Panc1 (cell line): ENCODE data around the gene LAIR2. TPM values are rescaled to one million over a fixed set of nuclear protein-coding genes. Genes with fewer than 3 reads are reported as not detected.

Experiments used
- ATAC-seq: fragments of 200-7000 bp; cut with Tn5 transposase; 2 replicates; pipeline ENCODE4 v1.9.1; 2020; ENCODE audit warnings: mild to moderate bottlenecking, moderate library complexity
- BruUV-seq: library from RNA; stranded (reverse); fragments of 400-500 nt; replicated peaks from 2 replicates; lab custom pipeline; 2021; lab: Mats Ljungman, UMichigan
- CTCF ChIA-PET: fragments of 300-600 bp; sonication (Branson Sonifier 250); formaldehyde crosslinking; loops from one replicate; lab custom pipeline; 2022; ENCODE audit warnings: antibody characterized with exemption; lab: Charles Lee
- POLR2A ChIA-PET: fragments of 300-600 bp; sonication (Branson Sonifier 250); formaldehyde crosslinking; loops from one replicate; lab custom pipeline; 2022; ENCODE audit warnings: antibody characterized with exemption; lab: Charles Lee
- DNase-seq: peaks from one replicate; pipeline ENCODE4 v3.0.0-alpha.2; 2010; ENCODE audit warnings: low read depth, low spot score
- H3K27ac ChIP-seq: 2 replicates; pipeline ENCODE4 v1.5.1; 2011; ENCODE audit warnings: mild to moderate bottlenecking, low read length, inconsistent platforms
- H3K27me3 ChIP-seq: fragments of 200-500 bp; sonication (Bioruptor generic); 2 replicates; pipeline ENCODE4 v1.6.0; 2014; ENCODE audit warnings: low read length, inconsistent platforms; ENCODE audit not compliant: control insufficient read depth, insufficient read depth
- H3K36me3 ChIP-seq: fragments of 200-500 bp; sonication (Bioruptor generic); 2 replicates; pipeline ENCODE4 v1.5.1; 2014; ENCODE audit warnings: inconsistent platforms, mild to moderate bottlenecking, low read length, moderate library complexity; ENCODE audit not compliant: control insufficient read depth, insufficient read depth
- H3K4me1 ChIP-seq: 2 replicates; pipeline ENCODE4 v1.5.1; 2011; ENCODE audit warnings: inconsistent platforms, mild to moderate bottlenecking, low read length, moderate library complexity; ENCODE audit not compliant: control insufficient read depth, insufficient read depth
- H3K4me3 ChIP-seq, 2 experiments: 2 replicates each; pipeline ENCODE4 v1.5.1; 2011 to 2012; ENCODE audit warnings: low read depth in 2 of 2, low read length in 2 of 2, mild to moderate bottlenecking in 2 of 2, inconsistent platforms in 1 of 2, moderate library complexity in 1 of 2
- H3K9me3 ChIP-seq: fragments of 200-500 bp; sonication (Bioruptor generic); 2 replicates; pipeline ENCODE4 v1.5.1; 2014; ENCODE audit warnings: low read depth, mild to moderate bottlenecking, inconsistent platforms, low read length, moderate library complexity; ENCODE audit not compliant: control insufficient read depth, insufficient read depth
- POLR2AphosphoS5 ChIP-seq: IDR thresholded peaks from 2 replicates; pipeline ENCODE4 v1.6.1; 2012; ENCODE audit warnings: mild to moderate bottlenecking, low read depth, low read length, moderate library complexity
- SIN3A ChIP-seq: IDR thresholded peaks from 2 replicates; pipeline ENCODE4 v1.6.1; 2012; ENCODE audit warnings: low read depth, mild to moderate bottlenecking, low read length, moderate library complexity, borderline replicate concordance; ENCODE audit not compliant: insufficient read depth
- TCF7L2 ChIP-seq: IDR thresholded peaks from 2 replicates; pipeline ENCODE4 v1.6.1; 2011; ENCODE audit warnings: mild to moderate bottlenecking, low read depth, low read length, inconsistent platforms
- in situ Hi-C: cut with HindIII; loops from 2 replicates; pipeline ENCODE4 v1.10.0; 2016; ENCODE audit warnings: low sequenced_read_pairs, low pct_unique_long_range_greater_than_20kb
- intact Hi-C: fragments of 100-400 bp; cut with micrococcal nuclease; formaldehyde crosslinking; loops from one replicate; pipeline ENCODE4 v1.10.0; 2022; ENCODE audit not compliant: unreplicated experiment
- total RNA-seq: library from RNA; stranded (reverse); gene quantifications from one replicate; pipeline ENCODE4 v1.2.1, GENCODE V29; 2021; ENCODE audit not compliant: unreplicated experiment
- TF ChIP-seq, protein P1 (sequence below): fragments of 450-650 bp; IDR thresholded peaks from 2 replicates; pipeline ENCODE4 v1.5.1; 2017; ENCODE audit warnings: mild to moderate bottlenecking
- TF ChIP-seq, protein P2 (sequence below), 2 experiments: IDR thresholded peaks; 2 replicates each; pipeline ENCODE4 v1.6.1; 2011 to 2012; ENCODE audit warnings: low read depth in 2 of 2, control low read depth in 1 of 2, low read length in 1 of 2, mild to moderate bottlenecking in 1 of 2, moderate library complexity in 1 of 2; ENCODE audit not compliant: insufficient read depth in 1 of 2

Gene LAIR2
- total RNA-seq, 1 experiment from 2014 or later = not detected

DNA sequence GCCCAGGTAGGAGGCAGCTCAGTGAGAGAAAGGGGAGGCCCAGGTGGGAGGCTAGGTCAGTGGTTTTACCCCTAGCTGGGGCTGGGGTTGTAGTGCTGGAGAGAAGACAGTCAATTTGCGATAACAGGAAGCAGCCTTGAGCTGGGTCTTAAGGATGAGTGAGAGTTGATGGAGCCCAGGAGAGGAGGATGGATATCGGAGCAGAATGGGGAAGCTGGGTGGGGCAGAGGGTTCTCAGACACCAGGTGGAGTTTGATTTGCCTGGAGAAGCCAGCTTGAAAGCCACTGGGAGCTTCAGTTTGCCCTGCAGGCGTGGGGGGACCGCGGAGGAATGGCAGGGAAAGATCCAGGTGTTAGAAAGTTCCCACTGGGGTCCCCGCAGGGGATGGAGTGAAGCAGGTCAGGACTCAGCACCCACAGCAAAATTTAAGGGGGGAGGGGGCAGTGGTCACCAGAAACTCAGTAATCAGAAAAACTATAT lies 28.7 kb upstream of the LAIR2 start:
- no peaks in the 10 kb centered on the region for H3K9me3 ChIP-seq
- H3K4me1 ChIP-seq = peaks cover 15% of the 10 kb centered on the region
- in situ Hi-C loops = no loop called here
- H3K27me3 ChIP-seq = no peaks in the 10 kb centered on the region
- no peaks in the 10 kb centered on the region for H3K36me3 ChIP-seq
- DNase-seq (no peak), ATAC-seq (no peak)
- no TSS peak for BruUV-seq
- H3K4me3 ChIP-seq = no peak overlapping the region
- CTCF ChIA-PET = interaction anchor here (0.6 to 1.0 kb wide), 2 partner anchors 200 to 284 kb away, joined by 3 read pairs; partner anchors contain the start of gene MBOAT7
- H3K27ac ChIP-seq = no peak overlapping the region
- POLR2A ChIA-PET = no interaction called here
- TF ChIP-seq SIN3A = no peak
- TF ChIP-seq, protein P1, sequence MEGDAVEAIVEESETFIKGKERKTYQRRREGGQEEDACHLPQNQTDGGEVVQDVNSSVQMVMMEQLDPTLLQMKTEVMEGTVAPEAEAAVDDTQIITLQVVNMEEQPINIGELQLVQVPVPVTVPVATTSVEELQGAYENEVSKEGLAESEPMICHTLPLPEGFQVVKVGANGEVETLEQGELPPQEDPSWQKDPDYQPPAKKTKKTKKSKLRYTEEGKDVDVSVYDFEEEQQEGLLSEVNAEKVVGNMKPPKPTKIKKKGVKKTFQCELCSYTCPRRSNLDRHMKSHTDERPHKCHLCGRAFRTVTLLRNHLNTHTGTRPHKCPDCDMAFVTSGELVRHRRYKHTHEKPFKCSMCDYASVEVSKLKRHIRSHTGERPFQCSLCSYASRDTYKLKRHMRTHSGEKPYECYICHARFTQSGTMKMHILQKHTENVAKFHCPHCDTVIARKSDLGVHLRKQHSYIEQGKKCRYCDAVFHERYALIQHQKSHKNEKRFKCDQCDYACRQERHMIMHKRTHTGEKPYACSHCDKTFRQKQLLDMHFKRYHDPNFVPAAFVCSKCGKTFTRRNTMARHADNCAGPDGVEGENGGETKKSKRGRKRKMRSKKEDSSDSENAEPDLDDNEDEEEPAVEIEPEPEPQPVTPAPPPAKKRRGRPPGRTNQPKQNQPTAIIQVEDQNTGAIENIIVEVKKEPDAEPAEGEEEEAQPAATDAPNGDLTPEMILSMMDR = no peak
- TF ChIP-seq POLR2AphosphoS5 = no peak
- TF ChIP-seq, protein P2, sequence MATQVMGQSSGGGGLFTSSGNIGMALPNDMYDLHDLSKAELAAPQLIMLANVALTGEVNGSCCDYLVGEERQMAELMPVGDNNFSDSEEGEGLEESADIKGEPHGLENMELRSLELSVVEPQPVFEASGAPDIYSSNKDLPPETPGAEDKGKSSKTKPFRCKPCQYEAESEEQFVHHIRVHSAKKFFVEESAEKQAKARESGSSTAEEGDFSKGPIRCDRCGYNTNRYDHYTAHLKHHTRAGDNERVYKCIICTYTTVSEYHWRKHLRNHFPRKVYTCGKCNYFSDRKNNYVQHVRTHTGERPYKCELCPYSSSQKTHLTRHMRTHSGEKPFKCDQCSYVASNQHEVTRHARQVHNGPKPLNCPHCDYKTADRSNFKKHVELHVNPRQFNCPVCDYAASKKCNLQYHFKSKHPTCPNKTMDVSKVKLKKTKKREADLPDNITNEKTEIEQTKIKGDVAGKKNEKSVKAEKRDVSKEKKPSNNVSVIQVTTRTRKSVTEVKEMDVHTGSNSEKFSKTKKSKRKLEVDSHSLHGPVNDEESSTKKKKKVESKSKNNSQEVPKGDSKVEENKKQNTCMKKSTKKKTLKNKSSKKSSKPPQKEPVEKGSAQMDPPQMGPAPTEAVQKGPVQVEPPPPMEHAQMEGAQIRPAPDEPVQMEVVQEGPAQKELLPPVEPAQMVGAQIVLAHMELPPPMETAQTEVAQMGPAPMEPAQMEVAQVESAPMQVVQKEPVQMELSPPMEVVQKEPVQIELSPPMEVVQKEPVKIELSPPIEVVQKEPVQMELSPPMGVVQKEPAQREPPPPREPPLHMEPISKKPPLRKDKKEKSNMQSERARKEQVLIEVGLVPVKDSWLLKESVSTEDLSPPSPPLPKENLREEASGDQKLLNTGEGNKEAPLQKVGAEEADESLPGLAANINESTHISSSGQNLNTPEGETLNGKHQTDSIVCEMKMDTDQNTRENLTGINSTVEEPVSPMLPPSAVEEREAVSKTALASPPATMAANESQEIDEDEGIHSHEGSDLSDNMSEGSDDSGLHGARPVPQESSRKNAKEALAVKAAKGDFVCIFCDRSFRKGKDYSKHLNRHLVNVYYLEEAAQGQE (IDR thresholded peaks at IDR 0.05; ENCODE audit: insufficient read depth in 1 of 2, low read depth in 2 of 2, low read length in 1 of 2) = no peak
- TF ChIP-seq TCF7L2 = no peak
- intact Hi-C loops = no loop called here

DNA sequence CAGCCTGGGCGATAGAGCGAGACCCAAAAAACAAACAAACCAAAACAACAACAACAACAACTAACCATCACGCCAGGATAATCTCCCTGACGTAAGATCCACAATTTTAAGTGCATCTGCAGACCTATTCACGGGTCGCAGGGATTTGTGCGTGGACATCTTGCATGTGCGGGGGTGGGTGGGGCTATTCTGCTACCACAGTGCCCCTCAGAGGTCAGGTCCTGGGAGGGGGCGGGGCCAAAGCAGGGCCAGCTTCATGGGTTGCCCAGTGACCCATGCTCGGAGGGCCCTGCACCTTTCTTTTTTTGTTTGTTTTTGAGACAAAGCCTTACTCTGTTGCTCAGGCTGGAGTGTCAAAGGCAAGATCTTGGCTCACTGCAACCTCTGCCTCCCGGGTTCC lies 26.9 kb upstream of the LAIR2 start:
- in situ Hi-C loops = no loop called here
- peaks cover 9% of the 10 kb centered on the region for H3K4me1 ChIP-seq
- no peaks in the 10 kb centered on the region for H3K9me3 ChIP-seq
- H3K27me3 ChIP-seq = no peaks in the 10 kb centered on the region
- POLR2A ChIA-PET = no interaction called here
- intact Hi-C loops = no loop called here
- no peak overlapping the region for H3K4me3 ChIP-seq
- no TSS peak for BruUV-seq
- TF ChIP-seq TCF7L2 = no peak
- TF ChIP-seq, protein P2 (IDR thresholded peaks at IDR 0.05; ENCODE audit: insufficient read depth in 1 of 2, low read depth in 2 of 2, low read length in 1 of 2) = no peak
- no peak for TF ChIP-seq POLR2AphosphoS5
- TF ChIP-seq, protein P1 = no peak
- no peak for TF ChIP-seq SIN3A
- CTCF ChIA-PET = interaction anchor here (0.7 kb wide), 1 partner anchor 909 kb away, joined by 3 read pairs; the partner anchor contains the start of gene TMEM238
- H3K27ac ChIP-seq = no peak overlapping the region
- no peak for DNase-seq
- ATAC-seq = no peak
- H3K36me3 ChIP-seq = no peaks in the 10 kb centered on the region
